Measurements from ENCODE around the gene CTDP1. TPM values are rescaled to one million over a fixed set of nuclear protein-coding genes. Genes with fewer than 3 reads are reported as not detected.
A peak's percentile ranks its signal among the peaks of the same experiment; 100 is the strongest.

Gene CTDP1
- total RNA-seq = 29.7 and 31.6 TPM in 2 replicates

GRCh38 chr18:79679552-79680099 is at the start of gene CTDP1:
TSS of gene CTDP1 (plus strand) at chr18:79679803. CDS start at chr18:79679948, 145 bp downstream.
- peak within 1 kb of the TSS; percentile 81 for H3K4me3 ChIP-seq (ENCODE audit: low read depth, low read length)
- DNase-seq (ENCODE audit: low read depth) = peak; percentile 64
- H3K27me3 ChIP-seq (ENCODE audit: control insufficient read depth, insufficient read depth, low read length) = no peaks in the 10 kb centered on the region
- H3K36me3 ChIP-seq (ENCODE audit: control insufficient read depth, insufficient read depth, low read length) = no peaks in the 10 kb centered on the region
- no peak for TF ChIP-seq CTCF (IDR thresholded peaks at IDR 0.05; ENCODE audit: insufficient read depth, low read length, poor library complexity, severe bottlenecking)

GRCh38 chr18:79630281-79631095 is 49.1 kb upstream of the CTDP1 start:
- H3K4me3 ChIP-seq (ENCODE audit: low read depth, low read length) = no peak overlapping the region

GRCh38 chr18:79631096-79631507 is 48.5 kb upstream of the CTDP1 start:
- no peak for DNase-seq (ENCODE audit: low read depth)
- TF ChIP-seq CTCF (IDR thresholded peaks at IDR 0.05; ENCODE audit: insufficient read depth, low read length, poor library complexity, severe bottlenecking) = no peak

More at GRCh38 chr18:79630281-79631095, 49.1 kb upstream of the CTDP1 start:
- Histone ChIP-seq H3K27me3 (ENCODE audit: control insufficient read depth, insufficient read depth, low read length) (peaks cover 2% of the 10 kb centered on the region), H3K36me3 (ENCODE audit: control insufficient read depth, insufficient read depth, low read length) (no peaks in the 10 kb centered on the region)
- no peak for TF ChIP-seq CTCF (IDR thresholded peaks at IDR 0.05; ENCODE audit: insufficient read depth, low read length, poor library complexity, severe bottlenecking)
- no peak for DNase-seq (ENCODE audit: low read depth)

GRCh38 chr18:79631761-79632446 is 47.7 kb upstream of the CTDP1 start:
- Histone ChIP-seq H3K36me3 (ENCODE audit: control insufficient read depth, insufficient read depth, low read length) (no peaks in the 10 kb centered on the region), H3K4me3 (ENCODE audit: low read depth, low read length) (no peak overlapping the region), H3K27me3 (ENCODE audit: control insufficient read depth, insufficient read depth, low read length) (peaks cover 2% of the 10 kb centered on the region)
- TF ChIP-seq CTCF (IDR thresholded peaks at IDR 0.05; ENCODE audit: insufficient read depth, low read length, poor library complexity, severe bottlenecking) = no peak
- DNase-seq (ENCODE audit: low read depth) = no peak

More at GRCh38 chr18:79631096-79631507, 48.5 kb upstream of the CTDP1 start:
- Histone ChIP-seq H3K4me3 (ENCODE audit: low read depth, low read length) (no peak overlapping the region), H3K36me3 (ENCODE audit: control insufficient read depth, insufficient read depth, low read length) (no peaks in the 10 kb centered on the region), H3K27me3 (ENCODE audit: control insufficient read depth, insufficient read depth, low read length) (peaks cover 2% of the 10 kb centered on the region)

- TF ChIP-seq CTCF (IDR thresholded peaks at IDR 0.05; ENCODE audit: insufficient read depth, low read length, poor library complexity, severe bottlenecking) = no peak
- H3K4me3 ChIP-seq (ENCODE audit: low read depth, low read length) = no peak overlapping the region
- DNase-seq (ENCODE audit: low read depth) = no peak
- H3K36me3 ChIP-seq (ENCODE audit: control insufficient read depth, insufficient read depth, low read length) = no peaks in the 10 kb centered on the region
- H3K27me3 ChIP-seq (ENCODE audit: control insufficient read depth, insufficient read depth, low read length) = peaks cover 7% of the 10 kb centered on the region
Observed at GRCh38 chr18:79632765-79633164, 46.8 kb upstream of the CTDP1 start.

Measured in kidney epithelial cell (primary cell).